Measurements from ENCODE around the gene GOLGA6C. TPM values are rescaled to one million over a fixed set of nuclear protein-coding genes. Genes with fewer than 3 reads are reported as not detected.
"Not testable (repeated sequence)": the region's sequence is repeated elsewhere in the genome, so short reads cannot be mapped to it uniquely, and the experiment has no call there.

Gene GOLGA6C
- total and polyA plus RNA-seq, 2 donors (not counting 1 experiment from before 2014, with no cell fraction given): not detected

- not testable (repeated sequence) for H3K9me3 ChIP-seq (ENCODE audit: control insufficient read depth, insufficient read depth, low read depth, low read length); H3K79me2 ChIP-seq (ENCODE audit: control insufficient read depth, insufficient read depth, low read length); H3K27me3 ChIP-seq (ENCODE audit: control insufficient read depth, insufficient read depth, low read length); H3K4me1 ChIP-seq (ENCODE audit: control insufficient read depth, extremely low read depth, insufficient read depth, low read length); H3K27ac ChIP-seq (ENCODE audit: insufficient read depth, low read length); H3K36me3 ChIP-seq (ENCODE audit: control insufficient read depth, insufficient read depth, low read length); DNase-seq (ENCODE audit: low read depth in 2 of 2); H4K20me1 ChIP-seq (ENCODE audit: control insufficient read depth, extremely low read depth, insufficient read depth, low read length); H3K9ac ChIP-seq (ENCODE audit: insufficient read depth, low read length); H3K4me2 ChIP-seq (ENCODE audit: extremely low read depth, insufficient read depth, low read length); H3K4me3 ChIP-seq (replicated peaks in 1 of 4; ENCODE audit: control extremely low read depth in 1 of 4, insufficient read depth in 1 of 4, low read depth in 3 of 4, low read length in 4 of 4); H2AFZ ChIP-seq (ENCODE audit: low read length)
These were observed 40.6 kb downstream of the GOLGA6C start for GRCh38 chr15:75298541-75299310.

GRCh38 chr15:75299311-75299688 lies 41.2 kb downstream of the GOLGA6C start:
- not testable (repeated sequence) for H3K27me3 ChIP-seq (ENCODE audit: control insufficient read depth, insufficient read depth, low read length); H3K4me1 ChIP-seq (ENCODE audit: control insufficient read depth, extremely low read depth, insufficient read depth, low read length); H3K4me3 ChIP-seq (replicated peaks in 1 of 4; ENCODE audit: control extremely low read depth in 1 of 4, insufficient read depth in 1 of 4, low read depth in 3 of 4, low read length in 4 of 4); H3K9ac ChIP-seq (ENCODE audit: insufficient read depth, low read length); DNase-seq (ENCODE audit: low read depth in 2 of 2); H3K79me2 ChIP-seq (ENCODE audit: control insufficient read depth, insufficient read depth, low read length); H3K27ac ChIP-seq (ENCODE audit: insufficient read depth, low read length); H3K9me3 ChIP-seq (ENCODE audit: control insufficient read depth, insufficient read depth, low read depth, low read length); H3K36me3 ChIP-seq (ENCODE audit: control insufficient read depth, insufficient read depth, low read length); H3K4me2 ChIP-seq (ENCODE audit: extremely low read depth, insufficient read depth, low read length); H4K20me1 ChIP-seq (ENCODE audit: control insufficient read depth, extremely low read depth, insufficient read depth, low read length); H2AFZ ChIP-seq (ENCODE audit: low read length)
- TF ChIP-seq CTCF (conservative IDR thresholded peaks at IDR 0.05 in 1 of 2, IDR thresholded peaks at IDR 0.05 in 1 of 2; ENCODE audit: low read depth in 1 of 2, low read length in 2 of 2): peak; percentile 16 to 42

GRCh38 chr15:75300026-75300425 lies 41.9 kb downstream of the GOLGA6C start:
- H3K9ac ChIP-seq (ENCODE audit: insufficient read depth, low read length); H3K79me2 ChIP-seq (ENCODE audit: control insufficient read depth, insufficient read depth, low read length); H2AFZ ChIP-seq (ENCODE audit: low read length); H3K4me2 ChIP-seq (ENCODE audit: extremely low read depth, insufficient read depth, low read length); H3K27ac ChIP-seq (ENCODE audit: insufficient read depth, low read length); H3K4me3 ChIP-seq (replicated peaks in 1 of 4; ENCODE audit: control extremely low read depth in 1 of 4, insufficient read depth in 1 of 4, low read depth in 3 of 4, low read length in 4 of 4); H3K4me1 ChIP-seq (ENCODE audit: control insufficient read depth, extremely low read depth, insufficient read depth, low read length); H4K20me1 ChIP-seq (ENCODE audit: control insufficient read depth, extremely low read depth, insufficient read depth, low read length); H3K9me3 ChIP-seq (ENCODE audit: control insufficient read depth, insufficient read depth, low read depth, low read length); H3K27me3 ChIP-seq (ENCODE audit: control insufficient read depth, insufficient read depth, low read length); H3K36me3 ChIP-seq (ENCODE audit: control insufficient read depth, insufficient read depth, low read length); DNase-seq (ENCODE audit: low read depth in 2 of 2): not testable (repeated sequence)

GRCh38 chr15:75302318-75302717 lies 44.2 kb downstream of the GOLGA6C start:
- no peak for TF ChIP-seq EZH2 (IDR thresholded peaks at IDR 0.05; ENCODE audit: low read length, missing control alignments)
- no peak for TF ChIP-seq CTCF (conservative IDR thresholded peaks at IDR 0.05 in 1 of 2, IDR thresholded peaks at IDR 0.05 in 1 of 2; ENCODE audit: low read depth in 1 of 2, low read length in 2 of 2)
- no peaks in the 10 kb centered on the region for H3K4me1 ChIP-seq (ENCODE audit: control insufficient read depth, extremely low read depth, insufficient read depth, low read length)
- H3K9ac ChIP-seq (ENCODE audit: insufficient read depth, low read length): no peak overlapping the region
- H3K36me3 ChIP-seq (ENCODE audit: control insufficient read depth, insufficient read depth, low read length): no peaks in the 10 kb centered on the region
- no peaks in the 10 kb centered on the region for H3K9me3 ChIP-seq (ENCODE audit: control insufficient read depth, insufficient read depth, low read depth, low read length)
- no peaks in the 10 kb centered on the region for H4K20me1 ChIP-seq (ENCODE audit: control insufficient read depth, extremely low read depth, insufficient read depth, low read length)
- peaks cover 4% of the 10 kb centered on the region for H3K27me3 ChIP-seq (ENCODE audit: control insufficient read depth, insufficient read depth, low read length)
- H3K4me2 ChIP-seq (ENCODE audit: extremely low read depth, insufficient read depth, low read length): no peak overlapping the region
- H3K27ac ChIP-seq (ENCODE audit: insufficient read depth, low read length): no peak overlapping the region
- no peak for DNase-seq (ENCODE audit: low read depth in 2 of 2)
- H3K4me3 ChIP-seq (replicated peaks in 1 of 4; ENCODE audit: control extremely low read depth in 1 of 4, insufficient read depth in 1 of 4, low read depth in 3 of 4, low read length in 4 of 4): no peak overlapping the region
- no peaks in the 10 kb centered on the region for H3K79me2 ChIP-seq (ENCODE audit: control insufficient read depth, insufficient read depth, low read length)
- no peak overlapping the region for H2AFZ ChIP-seq (ENCODE audit: low read length)

GRCh38 chr15:75302753-75303152 lies 44.6 kb downstream of the GOLGA6C start:
- not testable (repeated sequence) for H3K9me3 ChIP-seq (ENCODE audit: control insufficient read depth, insufficient read depth, low read depth, low read length); H2AFZ ChIP-seq (ENCODE audit: low read length); H3K27ac ChIP-seq (ENCODE audit: insufficient read depth, low read length); H3K4me3 ChIP-seq (replicated peaks in 1 of 4; ENCODE audit: control extremely low read depth in 1 of 4, insufficient read depth in 1 of 4, low read depth in 3 of 4, low read length in 4 of 4); H3K79me2 ChIP-seq (ENCODE audit: control insufficient read depth, insufficient read depth, low read length); H3K9ac ChIP-seq (ENCODE audit: insufficient read depth, low read length); H4K20me1 ChIP-seq (ENCODE audit: control insufficient read depth, extremely low read depth, insufficient read depth, low read length); H3K36me3 ChIP-seq (ENCODE audit: control insufficient read depth, insufficient read depth, low read length); DNase-seq (ENCODE audit: low read depth in 2 of 2); H3K4me2 ChIP-seq (ENCODE audit: extremely low read depth, insufficient read depth, low read length); H3K4me1 ChIP-seq (ENCODE audit: control insufficient read depth, extremely low read depth, insufficient read depth, low read length); H3K27me3 ChIP-seq (ENCODE audit: control insufficient read depth, insufficient read depth, low read length)

Measured in fibroblast of lung (primary cell).